Osteocyte (in vitro differentiated cells): Measurements from ENCODE around the gene ARL15. TPM values are rescaled to one million over a fixed set of nuclear protein-coding genes. Genes with fewer than 3 reads are reported as not detected.

ENCODE experiments used
- DNase-seq: peaks from one replicate; pipeline ENCODE4 v3.0.0; 2021; ENCODE audit warnings: mixed read lengths; ENCODE audit not compliant: unreplicated experiment; ENCODE audit errors: extremely low spot score
- H3K27ac Mint-ChIP-seq: one replicate; pipeline ENCODE4 v1.8.0; 2021; ENCODE audit warnings: mild to moderate bottlenecking, mixed read lengths; ENCODE audit not compliant: unreplicated experiment
- H3K27me3 Mint-ChIP-seq: one replicate; pipeline ENCODE4 v1.8.0; 2021; ENCODE audit warnings: mixed read lengths; ENCODE audit not compliant: unreplicated experiment
- H3K36me3 Mint-ChIP-seq: one replicate; pipeline ENCODE4 v1.8.0; 2021; ENCODE audit warnings: mixed read lengths; ENCODE audit not compliant: unreplicated experiment
- H3K4me1 Mint-ChIP-seq: one replicate; pipeline ENCODE4 v1.8.0; 2021; ENCODE audit warnings: mixed read lengths; ENCODE audit not compliant: unreplicated experiment
- H3K4me3 Mint-ChIP-seq: one replicate; pipeline ENCODE4 v1.8.0; 2021; ENCODE audit warnings: mild to moderate bottlenecking, moderate library complexity, mixed read lengths; ENCODE audit not compliant: unreplicated experiment
- H3K9me3 Mint-ChIP-seq: one replicate; pipeline ENCODE4 v1.8.0; 2021; ENCODE audit warnings: mixed read lengths; ENCODE audit not compliant: unreplicated experiment
- total RNA-seq: library from RNA; stranded (reverse); gene quantifications from 2 replicates; pipeline ENCODE4 v1.2.1, GENCODE V29; 2021
- TF ChIP-seq, protein P1 (sequence below): fragments of 200-600 bp; sonication (generic); IDR thresholded peaks from 2 replicates; pipeline ENCODE4 v1.5.0; 2021; ENCODE audit warnings: antibody characterized with exemption, mild to moderate bottlenecking, moderate library complexity

Gene ARL15
- total RNA-seq, 1 donor from 2014 or later: 16.6 TPM

DNA sequence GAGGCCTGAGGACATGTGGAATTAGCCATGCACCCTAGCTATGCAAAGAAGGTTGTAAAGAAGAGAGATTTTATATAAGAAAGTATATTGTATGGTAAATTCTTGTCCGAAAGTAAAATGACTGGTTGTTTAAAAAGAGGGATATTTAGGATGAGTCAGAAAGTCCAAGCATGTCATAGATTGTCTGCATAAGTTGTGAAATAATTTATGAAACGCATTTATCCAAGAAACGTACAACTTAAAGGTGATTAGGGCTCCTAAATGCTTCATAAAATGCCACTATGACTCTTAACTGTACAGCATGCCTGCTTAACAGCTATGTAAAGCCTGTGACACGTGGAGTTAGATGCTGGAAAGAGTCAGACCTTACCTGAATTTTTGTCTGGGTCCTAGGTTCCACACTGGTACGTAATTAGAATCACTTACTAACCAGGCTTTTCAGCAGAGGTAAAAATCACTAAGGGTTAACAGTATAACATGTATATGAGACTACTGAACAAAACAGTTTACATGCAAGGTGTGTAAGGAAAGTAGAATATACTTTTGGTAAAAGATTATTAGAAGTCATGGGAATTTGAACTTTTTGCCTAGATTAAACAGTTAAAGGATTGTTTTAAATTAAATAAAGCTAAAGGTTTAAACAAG lies 37.0 kb upstream of the ARL15 start:
- Mint-ChIP-seq H3K4me1 (no peaks in the 10 kb centered on the region), H3K27me3 (peaks cover 18% of the 10 kb centered on the region)
- TF ChIP-seq, protein P1, sequence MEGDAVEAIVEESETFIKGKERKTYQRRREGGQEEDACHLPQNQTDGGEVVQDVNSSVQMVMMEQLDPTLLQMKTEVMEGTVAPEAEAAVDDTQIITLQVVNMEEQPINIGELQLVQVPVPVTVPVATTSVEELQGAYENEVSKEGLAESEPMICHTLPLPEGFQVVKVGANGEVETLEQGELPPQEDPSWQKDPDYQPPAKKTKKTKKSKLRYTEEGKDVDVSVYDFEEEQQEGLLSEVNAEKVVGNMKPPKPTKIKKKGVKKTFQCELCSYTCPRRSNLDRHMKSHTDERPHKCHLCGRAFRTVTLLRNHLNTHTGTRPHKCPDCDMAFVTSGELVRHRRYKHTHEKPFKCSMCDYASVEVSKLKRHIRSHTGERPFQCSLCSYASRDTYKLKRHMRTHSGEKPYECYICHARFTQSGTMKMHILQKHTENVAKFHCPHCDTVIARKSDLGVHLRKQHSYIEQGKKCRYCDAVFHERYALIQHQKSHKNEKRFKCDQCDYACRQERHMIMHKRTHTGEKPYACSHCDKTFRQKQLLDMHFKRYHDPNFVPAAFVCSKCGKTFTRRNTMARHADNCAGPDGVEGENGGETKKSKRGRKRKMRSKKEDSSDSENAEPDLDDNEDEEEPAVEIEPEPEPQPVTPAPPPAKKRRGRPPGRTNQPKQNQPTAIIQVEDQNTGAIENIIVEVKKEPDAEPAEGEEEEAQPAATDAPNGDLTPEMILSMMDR: no peak

GRCh38 chr5:54344653-54345052 lies 34.3 kb upstream of the ARL15 start:
- Mint-ChIP-seq H3K36me3 (no peaks in the 10 kb centered on the region), H3K27me3 (peaks cover 14% of the 10 kb centered on the region), H3K4me3 (no peak overlapping the region), H3K27ac (no peak overlapping the region), H3K9me3 (peaks cover 15% of the 10 kb centered on the region), H3K4me1 (no peaks in the 10 kb centered on the region)
- TF ChIP-seq, protein P1: no peak
- DNase-seq: no peak

More for the DNA sequence above, 37.0 kb upstream of the ARL15 start:
- H3K27ac Mint-ChIP-seq: no peak overlapping the region
- no peak for DNase-seq
- H3K4me3 Mint-ChIP-seq: no peak overlapping the region
- peaks cover 15% of the 10 kb centered on the region for H3K9me3 Mint-ChIP-seq
- H3K36me3 Mint-ChIP-seq: no peaks in the 10 kb centered on the region

DNA sequence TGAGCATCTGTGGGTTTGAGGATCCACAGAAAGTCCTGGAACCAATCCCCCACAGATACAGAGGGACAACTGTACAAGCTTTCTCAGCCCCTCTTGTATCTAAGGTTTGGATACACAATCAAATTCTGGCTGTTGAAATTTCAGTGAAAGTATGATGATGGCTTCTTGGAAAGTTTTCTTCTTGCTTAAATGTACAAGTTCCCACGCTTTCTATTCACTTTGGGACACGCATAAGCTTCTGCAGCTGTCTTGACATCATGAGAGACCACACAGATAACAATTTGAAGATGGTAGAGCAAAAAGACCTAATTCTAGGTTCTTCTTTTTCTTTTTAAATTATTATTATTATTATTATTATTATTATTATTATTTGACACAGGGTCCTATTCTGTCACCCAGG lies 31.6 kb upstream of the ARL15 start:
- peaks cover 25% of the 10 kb centered on the region for H3K9me3 Mint-ChIP-seq
- H3K27me3 Mint-ChIP-seq: peaks cover 19% of the 10 kb centered on the region
- H3K4me1 Mint-ChIP-seq: no peaks in the 10 kb centered on the region
- H3K36me3 Mint-ChIP-seq: no peaks in the 10 kb centered on the region
- TF ChIP-seq, protein P1: no peak
- DNase-seq: no peak
- no peak overlapping the region for H3K27ac Mint-ChIP-seq
- no peak overlapping the region for H3K4me3 Mint-ChIP-seq

DNA sequence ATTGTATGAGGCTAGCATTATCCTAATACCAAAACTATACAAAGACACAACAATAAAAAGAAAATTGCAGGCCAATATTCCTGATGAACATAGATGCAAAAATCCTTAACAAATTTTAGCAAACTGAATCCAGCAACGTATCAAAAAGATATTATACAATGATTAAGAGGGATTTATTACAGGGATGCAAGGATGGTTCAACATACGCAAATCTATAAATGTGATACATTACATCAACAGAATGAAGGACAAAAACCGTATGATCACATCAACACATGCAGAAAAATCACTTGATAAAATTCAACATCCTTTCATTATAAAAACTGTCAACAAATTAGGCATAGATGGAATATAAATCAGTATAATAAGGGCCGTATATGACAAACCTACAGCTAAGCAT lies 27.1 kb upstream of the ARL15 start:
- Mint-ChIP-seq H3K27me3 (peaks cover 32% of the 10 kb centered on the region), H3K9me3 (peaks cover 40% of the 10 kb centered on the region), H3K4me3 (no peak overlapping the region), H3K36me3 (no peaks in the 10 kb centered on the region), H3K4me1 (peaks cover under 1% of the 10 kb centered on the region), H3K27ac (no peak overlapping the region)
- TF ChIP-seq, protein P1: no peak
- no peak for DNase-seq

GRCh38 chr5:54332720-54333119 lies 22.3 kb upstream of the ARL15 start:
- no peak for DNase-seq
- Mint-ChIP-seq H3K36me3 (no peaks in the 10 kb centered on the region), H3K9me3 (peaks cover 30% of the 10 kb centered on the region), H3K4me3 (no peak overlapping the region), H3K27ac (no peak overlapping the region), H3K4me1 (peaks cover 2% of the 10 kb centered on the region), H3K27me3 (peaks cover 27% of the 10 kb centered on the region)
- TF ChIP-seq, protein P1: no peak
